H1 (cell line): ENCODE results near the gene PDCL3.

Experiments
- SP4 ChIP-seq: IDR thresholded peaks from 2 replicates; pipeline ENCODE4 v1.6.1; 2012; ENCODE audit warnings: low read length, inconsistent platforms
- SRF ChIP-seq: IDR thresholded peaks from 2 replicates; pipeline ENCODE4 v1.6.1; 2011; ENCODE audit warnings: mild to moderate bottlenecking, low read depth, low read length, moderate library complexity

- TF ChIP-seq SP4: no peak
- TF ChIP-seq SRF: no peak
Observed at GRCh38 chr2:100546469-100546868, 16.3 kb upstream of the PDCL3 start.
